GM10847 (cell line): ENCODE data around the gene PPIB.

Experiments used
- POLR2A ChIP-seq: IDR thresholded peaks from 2 replicates; pipeline ENCODE4 v1.6.1; 2011; ENCODE audit not compliant: insufficient read length; ENCODE audit errors: extremely low read depth

The PPIB gene

DNA sequence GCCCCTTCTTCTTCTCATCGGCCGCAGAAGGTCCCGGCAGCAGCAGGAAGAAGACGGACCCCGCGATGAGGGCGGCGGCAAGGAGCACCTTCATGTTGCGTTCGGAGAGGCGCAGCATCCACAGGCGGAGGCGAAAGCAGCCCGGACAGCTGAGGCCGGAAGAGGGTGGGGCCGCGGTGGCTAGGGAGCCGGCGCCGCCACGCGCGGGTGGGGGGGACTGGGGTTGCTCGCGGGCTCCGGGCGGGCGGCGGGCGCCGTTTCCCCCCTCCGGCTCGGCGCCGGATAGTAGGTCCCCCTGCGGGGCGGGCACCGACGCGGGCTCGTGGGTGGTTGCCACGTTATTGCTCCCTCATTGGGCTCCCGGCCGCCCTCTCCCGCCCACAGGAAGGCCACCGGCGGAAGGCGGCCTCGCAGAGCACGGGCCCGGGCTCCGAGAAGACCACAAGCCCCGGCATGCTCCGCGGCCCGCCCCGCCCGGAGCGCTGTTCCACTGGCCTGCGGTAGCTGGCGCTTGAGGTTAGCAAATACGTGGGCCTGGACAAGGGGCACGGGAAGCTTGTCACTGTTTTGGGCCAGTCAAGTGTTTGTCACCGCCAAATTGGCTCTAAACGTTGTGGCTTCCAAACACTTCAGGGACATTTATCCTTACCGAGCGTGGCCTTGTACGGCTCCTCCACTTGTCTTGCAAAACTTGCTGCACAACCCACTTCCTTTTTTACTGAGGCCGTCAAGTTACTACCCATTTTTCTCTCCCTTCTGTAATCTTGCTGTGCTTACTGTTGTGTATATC is at the start of gene PPIB:
Gene PPIB (minus strand): TSS at position 154 of the 790 bp plus-strand sequence. CDS start 36 bp downstream, at position 118.
- peak; percentile 96 for TF ChIP-seq POLR2A

DNA sequence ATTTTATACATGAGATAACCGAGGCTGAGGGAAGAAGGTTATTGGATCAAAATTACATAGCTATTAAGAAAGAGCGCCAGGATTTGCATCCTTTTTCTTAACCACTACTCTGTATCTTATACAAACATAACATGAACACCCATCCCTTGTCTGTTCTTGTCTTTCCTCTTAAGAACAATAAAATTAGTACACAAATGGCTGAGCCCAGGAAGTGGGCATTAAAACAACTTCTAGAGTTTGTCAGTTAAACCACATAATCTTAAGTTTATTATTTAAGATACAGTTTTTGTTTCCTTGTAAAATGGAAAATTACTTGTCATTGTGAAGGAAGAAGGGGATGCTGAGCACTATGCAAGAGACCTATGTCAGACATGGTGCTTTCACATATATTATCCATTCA is 48.9 kb upstream of the PPIB start:
- TF ChIP-seq POLR2A: no peak

DNA sequence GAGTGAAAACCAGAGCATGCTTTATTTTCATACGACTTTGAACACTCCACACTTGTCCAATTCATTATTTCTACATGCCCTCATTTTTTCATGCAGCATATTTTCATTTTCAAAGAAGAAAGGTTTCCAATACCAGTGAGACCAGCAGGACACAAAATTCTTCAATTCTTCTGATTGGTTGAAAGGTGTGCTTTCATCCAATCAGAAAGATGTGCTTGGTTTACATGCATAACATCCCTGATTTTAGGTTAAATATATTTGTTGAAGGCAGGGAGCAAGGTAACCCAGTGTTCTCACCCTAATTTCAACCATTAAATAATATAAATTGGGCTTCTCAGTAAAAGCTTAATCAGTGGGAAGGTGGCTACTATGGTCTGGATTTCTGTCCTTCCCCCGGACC is 47.5 kb upstream of the PPIB start:
- TF ChIP-seq POLR2A: no peak

DNA sequence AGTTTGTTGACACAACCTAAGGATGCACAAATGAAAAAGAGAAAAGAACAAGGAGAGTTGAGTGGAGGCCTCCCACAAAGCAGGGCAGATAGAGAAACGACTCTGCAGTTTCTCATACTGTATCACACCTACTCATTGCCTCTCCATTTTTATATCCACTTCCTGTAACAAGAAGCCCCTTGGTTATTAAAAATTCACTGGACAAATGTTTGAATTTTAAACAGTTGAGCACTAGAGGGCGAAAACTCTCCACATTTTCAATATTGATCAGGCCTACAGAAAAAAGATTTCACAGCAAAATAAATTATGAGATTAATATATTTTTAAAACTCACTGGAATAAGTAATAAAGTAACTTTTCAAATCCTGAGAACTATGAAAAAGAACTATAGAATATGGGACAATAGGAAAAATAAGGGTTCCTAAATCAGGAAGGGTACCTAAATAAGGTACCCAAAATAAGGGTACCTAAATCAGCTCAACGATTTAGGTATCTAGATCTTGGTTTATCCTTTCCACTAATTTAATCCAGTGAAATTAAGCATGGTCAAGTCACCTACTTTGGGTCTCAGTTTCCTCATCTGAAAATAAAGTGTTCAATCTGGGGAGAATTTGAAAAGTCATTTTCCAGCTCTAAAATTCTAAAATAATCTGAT is 47.0 kb upstream of the PPIB start:
- no peak for TF ChIP-seq POLR2A

DNA sequence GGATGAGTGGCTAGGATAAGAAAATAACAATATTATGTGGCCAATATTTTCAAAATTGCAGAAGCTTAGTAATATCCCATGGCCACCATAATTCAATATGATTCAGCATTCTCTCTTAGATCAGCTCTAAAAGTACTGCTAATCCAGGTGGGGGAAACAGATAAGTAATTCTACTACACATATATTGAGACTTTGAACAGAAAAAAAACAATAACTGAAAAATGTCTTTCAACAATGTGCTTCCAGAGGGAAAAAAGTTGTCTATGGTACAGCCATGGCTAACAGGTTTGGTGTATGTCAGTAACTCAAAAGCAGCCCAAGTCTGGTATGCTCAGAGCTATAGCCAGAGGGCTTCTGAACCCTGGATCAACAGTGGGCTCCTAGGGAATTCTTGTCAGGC is 42.4 kb upstream of the PPIB start:
- no peak for TF ChIP-seq POLR2A

DNA sequence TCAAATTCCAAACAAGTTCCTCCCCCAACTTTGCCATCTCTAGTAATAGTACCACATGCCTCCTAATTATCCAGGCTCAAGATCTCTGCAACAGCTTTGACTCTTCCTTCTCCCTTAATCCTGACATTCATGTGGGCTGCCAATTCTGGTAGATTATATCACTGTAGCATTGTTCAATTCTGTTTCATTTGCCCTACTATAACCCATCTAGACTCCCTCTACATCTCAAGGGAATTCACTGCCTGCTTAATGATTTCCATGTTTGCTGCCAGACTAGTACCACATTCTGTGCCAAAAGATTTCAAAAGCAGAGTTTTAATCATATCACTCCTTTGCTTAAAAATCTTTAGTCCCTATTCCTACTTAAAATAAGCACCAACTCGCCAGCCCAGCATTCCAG is 34.6 kb upstream of the PPIB start:
- no peak for TF ChIP-seq POLR2A

DNA sequence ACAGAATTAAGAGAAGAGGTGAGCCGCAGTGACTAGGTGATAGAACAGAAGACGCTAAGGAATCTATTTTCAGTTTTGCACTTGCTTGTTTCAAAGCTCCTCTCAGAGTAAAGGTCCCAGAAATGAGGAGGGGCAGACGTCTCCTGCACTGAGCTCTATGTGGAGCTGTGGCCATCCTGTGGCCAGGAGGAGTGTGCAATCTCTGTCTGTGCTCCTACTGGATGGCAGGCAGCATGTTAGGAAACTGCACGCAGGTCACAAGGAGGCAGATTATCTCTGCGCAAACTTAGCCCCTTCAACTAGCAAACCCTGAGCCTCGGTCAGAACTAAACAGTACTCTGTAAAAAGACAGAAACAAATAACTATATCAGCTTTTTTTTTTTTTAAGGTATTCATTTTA is 31.1 kb upstream of the PPIB start:
- no peak for TF ChIP-seq POLR2A

DNA sequence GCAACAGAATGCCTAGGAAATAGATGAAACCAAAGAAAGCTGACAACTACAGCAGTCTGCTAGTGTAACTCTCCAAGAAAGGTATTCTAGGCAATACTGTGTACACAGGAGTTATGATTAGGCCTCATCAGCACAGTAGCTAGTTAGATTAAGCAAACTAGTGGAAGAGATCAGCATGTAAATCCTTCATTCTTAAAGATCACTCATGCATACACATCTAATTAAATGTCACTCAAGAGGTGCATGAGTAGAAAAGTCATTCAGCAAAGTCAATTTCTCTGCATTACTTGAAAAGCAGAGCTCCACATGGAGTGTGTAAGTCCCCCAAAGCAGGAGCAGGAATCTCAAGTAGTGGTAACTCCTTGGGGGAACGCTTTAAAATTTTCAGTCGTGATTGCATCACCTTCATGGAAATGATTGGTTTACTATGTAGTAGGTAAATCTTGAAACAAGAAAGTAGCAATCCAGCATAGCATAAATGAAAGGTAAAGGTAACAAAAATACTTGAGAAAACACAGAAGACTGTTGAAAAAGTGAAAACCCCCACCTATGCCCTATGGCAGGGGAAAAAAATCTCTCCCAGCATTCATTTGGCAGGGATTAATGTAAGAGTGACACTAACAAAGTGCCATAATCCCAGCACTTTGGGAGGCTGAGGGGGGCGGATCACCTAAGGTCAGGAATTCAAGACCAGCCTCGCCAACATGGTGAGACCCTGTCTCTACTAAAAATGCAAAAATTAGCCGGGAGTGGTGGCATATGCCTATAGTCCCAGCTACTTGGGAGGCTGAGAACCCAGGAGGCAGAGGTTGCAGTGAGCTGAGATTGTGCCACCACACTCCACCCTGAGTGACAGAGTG is 29.4 kb upstream of the PPIB start:
- no peak for TF ChIP-seq POLR2A

DNA sequence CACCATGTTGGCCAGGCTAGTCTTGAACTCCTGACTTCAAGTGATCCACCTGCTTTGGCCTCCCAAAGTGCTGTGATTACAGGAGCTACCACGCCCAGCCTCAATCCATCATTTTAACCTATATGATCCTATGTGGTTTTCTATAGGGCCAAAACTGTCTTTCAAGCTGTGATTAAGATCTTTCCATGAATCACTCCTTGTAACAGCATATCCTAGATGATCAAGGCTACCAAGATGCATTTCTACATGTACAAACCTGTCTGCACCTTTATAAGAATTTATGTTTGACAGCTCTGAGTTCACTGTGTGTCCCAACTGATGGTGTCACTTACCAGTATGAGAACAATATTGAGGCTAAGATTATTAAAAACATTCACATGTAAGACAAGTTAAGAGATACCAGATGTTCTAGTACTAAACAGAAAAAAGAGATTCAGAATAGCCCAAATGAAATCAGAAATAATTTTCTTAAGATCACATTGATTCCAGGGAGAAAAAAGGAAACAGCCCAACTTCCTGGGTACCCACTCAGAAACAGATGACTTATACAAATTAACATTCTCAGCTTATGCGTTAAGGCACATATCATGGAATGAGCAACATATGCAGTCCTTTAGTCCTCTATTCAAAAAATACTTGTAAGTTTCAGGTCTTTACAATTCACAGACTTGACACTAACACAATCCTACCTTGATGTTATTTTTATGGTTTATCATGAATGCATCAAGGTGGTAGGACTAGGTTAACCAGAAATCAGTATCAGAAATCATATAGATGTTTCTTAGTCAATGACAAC is 24.8 kb upstream of the PPIB start:
- TF ChIP-seq POLR2A: no peak

DNA sequence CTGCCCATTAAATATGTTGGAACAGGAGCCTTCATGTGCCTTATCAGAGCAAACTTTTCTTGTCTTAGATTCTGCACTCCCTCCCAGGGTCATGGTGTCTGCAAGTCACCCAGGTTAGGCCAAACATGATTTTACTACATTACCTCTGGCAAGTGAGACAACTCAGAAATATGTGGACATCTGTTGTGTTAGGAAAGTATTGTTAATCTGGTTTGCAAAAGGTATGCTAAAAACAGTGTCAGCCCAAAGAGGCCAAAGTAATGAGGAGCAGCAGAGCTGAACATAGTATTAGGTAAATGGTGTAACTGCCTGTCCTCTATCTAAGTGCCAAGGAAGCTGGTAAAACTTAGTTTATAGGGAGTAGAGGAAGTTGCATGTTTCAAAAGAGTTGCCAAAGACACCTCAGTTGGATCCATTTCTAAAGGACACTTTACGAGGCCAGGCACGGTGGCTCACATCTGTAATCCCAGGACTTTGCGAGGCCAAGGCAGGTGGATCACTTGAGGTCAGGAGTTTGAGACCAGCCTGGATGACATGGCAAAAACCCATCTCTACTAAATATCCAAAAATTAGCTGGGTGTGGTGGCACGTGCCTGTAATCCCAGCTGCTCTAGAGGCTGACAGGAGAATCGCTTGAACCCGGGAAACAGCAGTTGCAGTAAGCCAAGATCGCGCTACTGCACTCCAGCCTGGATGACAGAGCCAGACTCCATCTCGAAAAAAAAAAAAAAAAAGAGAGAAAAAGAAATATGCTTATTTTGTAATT is 22.5 kb upstream of the PPIB start:
- TF ChIP-seq POLR2A: no peak

DNA sequence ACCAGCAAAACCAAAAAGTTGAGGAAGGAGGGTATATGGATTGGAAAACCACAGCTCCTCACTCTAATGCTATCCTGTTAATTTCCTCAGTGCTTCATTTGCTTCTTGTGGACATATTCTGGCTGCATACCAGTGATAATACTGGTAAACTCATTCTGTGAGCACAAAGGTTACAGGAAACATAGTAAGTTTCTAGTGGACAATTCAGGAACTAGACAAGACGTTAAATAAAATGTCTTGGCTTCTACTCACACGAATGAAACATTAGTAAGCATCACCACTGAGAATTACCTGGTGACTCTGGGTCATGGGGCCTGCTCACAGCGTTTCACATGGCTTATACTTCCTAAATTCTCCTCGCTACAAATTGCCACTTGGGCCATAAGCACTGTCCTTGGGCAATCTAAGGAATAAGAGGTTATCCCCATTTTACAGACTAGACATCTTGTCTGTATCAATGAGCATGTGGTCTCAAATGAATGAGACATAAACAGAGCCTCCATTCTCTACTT is 20.1 kb upstream of the PPIB start:
- no peak for TF ChIP-seq POLR2A

DNA sequence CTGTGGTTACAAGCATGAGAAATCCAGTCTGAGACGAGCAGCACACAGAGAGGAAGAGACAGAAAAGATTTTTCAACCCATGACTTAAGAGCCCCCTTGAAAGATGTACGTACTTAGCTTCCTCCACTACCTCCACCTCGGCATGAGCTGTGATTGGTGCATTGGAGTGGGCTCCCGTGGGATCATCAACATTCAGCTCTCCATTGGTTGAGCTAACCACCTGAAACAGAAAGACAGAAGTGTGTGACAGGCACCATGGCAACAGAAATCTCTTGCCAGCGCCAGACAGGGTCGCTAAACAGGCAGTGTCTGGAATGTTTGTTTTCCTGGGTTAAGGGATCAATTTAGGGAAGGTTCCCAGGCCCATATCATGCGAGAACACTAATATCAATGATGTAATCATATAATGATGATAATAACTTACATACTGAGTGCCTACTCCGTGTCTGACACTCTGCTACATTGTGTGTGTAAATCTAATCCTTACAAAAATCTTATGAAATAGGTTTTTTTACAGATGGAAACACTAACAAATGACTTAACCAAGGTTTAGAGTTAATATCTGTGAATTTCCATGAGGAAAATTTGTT is 17.5 kb upstream of the PPIB start:
- TF ChIP-seq POLR2A: no peak

DNA sequence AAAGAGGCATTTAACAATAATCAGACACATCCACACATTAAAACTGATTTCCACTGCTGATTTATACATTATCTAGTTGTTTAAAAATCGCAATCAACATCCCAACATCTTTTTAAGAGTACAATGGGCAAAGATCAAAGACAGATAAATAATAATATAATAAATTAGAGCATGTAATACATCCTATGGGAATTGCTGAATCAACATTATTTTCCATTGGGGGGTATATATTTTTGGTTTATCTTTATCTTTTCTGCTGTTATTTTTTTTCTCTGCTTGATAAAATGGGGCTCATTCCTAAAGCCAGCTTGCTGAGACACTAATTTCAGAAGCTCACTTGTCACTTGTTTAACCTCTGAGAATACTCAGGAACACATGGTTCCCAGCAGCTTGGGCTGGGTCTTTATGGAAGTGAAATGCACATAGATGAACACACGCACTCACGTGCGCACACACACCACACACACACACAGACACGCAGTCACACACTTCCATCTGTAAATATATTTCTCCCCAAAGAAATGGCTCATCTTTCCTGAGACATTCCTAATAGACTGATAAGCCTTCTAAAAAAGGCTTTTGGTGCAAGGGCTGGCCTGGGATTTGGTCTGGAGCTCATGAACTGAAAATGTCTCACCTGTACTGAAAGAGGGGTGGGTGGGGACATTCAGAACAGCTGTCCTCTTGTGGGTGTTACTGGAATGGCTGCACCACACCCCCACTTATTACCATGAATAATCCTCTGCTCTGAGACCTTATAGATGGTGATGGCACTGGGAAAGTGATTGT is 3.5 kb upstream of the PPIB start:
- no peak for TF ChIP-seq POLR2A

DNA sequence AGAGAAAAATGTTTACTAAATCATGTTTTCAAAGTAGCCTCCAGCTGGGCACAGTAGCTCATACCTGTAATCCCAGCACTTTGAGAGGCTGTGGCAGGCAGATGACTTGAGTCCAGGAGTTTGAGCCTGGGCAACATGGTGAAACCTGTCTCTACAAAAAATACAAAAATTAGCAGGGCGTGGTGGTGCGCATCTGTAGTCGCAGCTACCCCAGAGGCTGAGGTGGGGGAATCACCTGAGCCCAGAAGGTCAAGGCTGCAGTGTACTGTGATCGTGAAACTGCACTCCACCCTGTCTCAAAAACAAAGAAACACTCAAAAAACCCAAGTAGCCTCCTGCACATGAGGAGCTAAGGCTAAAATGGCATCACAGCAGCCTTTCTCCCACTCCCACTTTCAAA is 1.6 kb upstream of the PPIB start:
- no peak for TF ChIP-seq POLR2A
